ENCODE data around the gene LCNL1. TPM values are rescaled to one million over a fixed set of nuclear protein-coding genes. Genes with fewer than 3 reads are reported as not detected.

Gene LCNL1
- total and polyA plus RNA-seq, 12 donors = 0.06 to 10.5 (median 0.78) TPM; not detected in 2

- 73 to 84% (median 80%) methylated on average over 12 to 19 of the region's 19 CpGs for WGBS, 4 donors
- Histone ChIP-seq H3K36me3 (replicated peaks in 1 of 2) (no peaks in the 10 kb centered on the region), H3K4me3 (no peak overlapping the region), H3K9me3 (replicated peaks in 1 of 3) (no peaks in the 10 kb centered on the region), H3K27me3 (no peaks in the 10 kb centered on the region), H3K27ac (peak overlapping the region in 1 of 5 donors; percentile 65), H3K4me1 (replicated peaks in 1 of 2) (no peaks in the 10 kb centered on the region)
- no peak for TF ChIP-seq POLR2A (IDR thresholded peaks at IDR 0.05)
- no peak for TF ChIP-seq CTCF (IDR thresholded peaks at IDR 0.05)
- no peak for DNase-seq
- intact Hi-C loops (cut with DNase I) = no loop called here
Observed at GRCh38 chr9:136960212-136960937, 22.4 kb upstream of the LCNL1 start.

GRCh38 chr9:136960938-136961275, 21.9 kb upstream of the LCNL1 start:
- H3K4me1 ChIP-seq (replicated peaks in 1 of 2) = peaks cover 0 to 2% of the 10 kb centered on the region in 2 donors
- no peak for DNase-seq
- H3K36me3 ChIP-seq (replicated peaks in 1 of 2) = no peaks in the 10 kb centered on the region
- intact Hi-C loops (cut with DNase I) = no loop called here
- H3K4me3 ChIP-seq = no peak overlapping the region
- no peaks in the 10 kb centered on the region for H3K27me3 ChIP-seq
- TF ChIP-seq CTCF (IDR thresholded peaks at IDR 0.05) (no peak), POLR2A (IDR thresholded peaks at IDR 0.05) (no peak)
- WGBS, 4 donors = 80 to 87% (median 84%) methylated on average over 10 to 15 of the region's 15 CpGs
- H3K9me3 ChIP-seq (replicated peaks in 1 of 3) = no peaks in the 10 kb centered on the region
- H3K27ac ChIP-seq = peak overlapping the region in 1 of 5 donors; percentile 65

- DNase-seq = no peak
- TF ChIP-seq POLR2A (IDR thresholded peaks at IDR 0.05) (no peak), CTCF (IDR thresholded peaks at IDR 0.05) (no peak)
- Histone ChIP-seq H3K27me3 (no peaks in the 10 kb centered on the region), H3K4me1 (replicated peaks in 1 of 2) (peaks cover 0 to 7% of the 10 kb centered on the region in 2 donors), H3K36me3 (replicated peaks in 1 of 2) (no peaks in the 10 kb centered on the region), H3K4me3 (no peak overlapping the region), H3K9me3 (replicated peaks in 1 of 3) (no peaks in the 10 kb centered on the region), H3K27ac (peak overlapping the region in 1 of 5 donors; percentile 65)
- 58 to 82% (median 72%) methylated on average over 15 to 23 of the region's 23 CpGs for WGBS, 4 donors
- intact Hi-C loops (cut with DNase I) = no loop called here
Observed at GRCh38 chr9:136961279-136962065, 21.3 kb upstream of the LCNL1 start.

- TF ChIP-seq POLR2A (IDR thresholded peaks at IDR 0.05) (no peak), CTCF (IDR thresholded peaks at IDR 0.05) (no peak)
- H3K4me3 ChIP-seq = no peak overlapping the region
- intact Hi-C loops (cut with DNase I) = no loop called here
- H3K4me1 ChIP-seq (replicated peaks in 1 of 2) = peaks cover 0 to 8% of the 10 kb centered on the region in 2 donors
- DNase-seq = no peak
- no peaks in the 10 kb centered on the region for H3K9me3 ChIP-seq (replicated peaks in 1 of 3)
- no peaks in the 10 kb centered on the region for H3K27me3 ChIP-seq
- no peak overlapping the region for H3K27ac ChIP-seq
- WGBS, 4 donors = 91 to 98% (median 95%) methylated on average over 9 of the region's 9 CpGs
- H3K36me3 ChIP-seq (replicated peaks in 1 of 2) = no peaks in the 10 kb centered on the region
Observed at GRCh38 chr9:136962163-136962562, 20.6 kb upstream of the LCNL1 start.
